H9 (cell line): ENCODE data around the gene ALG14. TPM values are rescaled to one million over a fixed set of nuclear protein-coding genes. Genes with fewer than 3 reads are reported as not detected.

ENCODE experiments used
- DNase-seq: peaks from one replicate; pipeline ENCODE4 v3.0.0-alpha.2; 2017
- H2AFZ ChIP-seq: one replicate; pipeline ENCODE4 v1.6.1; 2013; ENCODE audit warnings: mild to moderate bottlenecking, low read length, control low read depth, moderate library complexity
- H2AK5ac ChIP-seq: 2 replicates; pipeline ENCODE4 v1.6.1; 2013; ENCODE audit warnings: low read length, control low read depth, mixed read lengths; ENCODE audit not compliant: insufficient read length
- H2BK120ac ChIP-seq: one replicate; pipeline ENCODE4 v1.6.1; 2013; ENCODE audit warnings: low read depth, mild to moderate bottlenecking, low read length, control low read depth, inconsistent platforms; ENCODE audit not compliant: poor library complexity, severe bottlenecking
- H2BK12ac ChIP-seq: 2 replicates; pipeline ENCODE4 v1.6.1; 2013; ENCODE audit warnings: low read length, control low read depth, mixed read lengths, low read depth; ENCODE audit not compliant: insufficient read length
- H2BK15ac ChIP-seq: 2 replicates; pipeline ENCODE4 v1.6.1; 2013; ENCODE audit warnings: low read depth, low read length, control low read depth
- H2BK20ac ChIP-seq: one replicate; pipeline ENCODE4 v1.6.1; 2013; ENCODE audit warnings: low read depth, mild to moderate bottlenecking, low read length, control low read depth, inconsistent platforms; ENCODE audit not compliant: poor library complexity, severe bottlenecking
- H2BK5ac ChIP-seq: 2 replicates; pipeline ENCODE4 v1.6.1; 2013; ENCODE audit warnings: low read length, control low read depth, mixed read lengths; ENCODE audit not compliant: insufficient read length
- H3K14ac ChIP-seq: 2 replicates; pipeline ENCODE4 v1.6.1; 2013; ENCODE audit warnings: low read length, control low read depth; ENCODE audit not compliant: insufficient read depth
- H3K18ac ChIP-seq: 2 replicates; pipeline ENCODE4 v1.6.1; 2013; ENCODE audit warnings: low read depth, mild to moderate bottlenecking, mixed read lengths, low read length, control low read depth; ENCODE audit not compliant: insufficient read length
- H3K23ac ChIP-seq: 2 replicates; pipeline ENCODE4 v1.6.1; 2013; ENCODE audit warnings: low read length, control low read depth, mixed read lengths, low read depth; ENCODE audit not compliant: insufficient read length
- H3K23me2 ChIP-seq: 2 replicates; pipeline ENCODE4 v1.6.1; 2013; ENCODE audit warnings: low read depth, mild to moderate bottlenecking, mixed read lengths, low read length, control low read depth; ENCODE audit not compliant: insufficient read length, poor library complexity, severe bottlenecking
- H3K27ac ChIP-seq: 2 replicates; pipeline ENCODE4 v1.5.1; 2013; ENCODE audit warnings: low read length, control low read depth, mixed read lengths, low read depth; ENCODE audit not compliant: insufficient read length
- H3K27me3 ChIP-seq: 2 replicates; pipeline ENCODE4 v1.6.1; 2013; ENCODE audit warnings: low read length, control low read depth, inconsistent platforms; ENCODE audit not compliant: insufficient read depth
- H3K4ac ChIP-seq: 2 replicates; pipeline ENCODE4 v1.6.1; 2013; ENCODE audit warnings: low read depth, mild to moderate bottlenecking, control low read depth, inconsistent platforms, low read length, moderate library complexity
- H3K4me1 ChIP-seq: 2 replicates; pipeline ENCODE4 v1.6.1; 2013; ENCODE audit warnings: low read length, control low read depth, inconsistent platforms; ENCODE audit not compliant: insufficient read depth
- H3K4me2 ChIP-seq: 2 replicates; pipeline ENCODE4 v1.6.1; 2013; ENCODE audit warnings: low read length, control low read depth, mixed read lengths; ENCODE audit not compliant: insufficient read length, insufficient read depth
- H3K56ac ChIP-seq: 2 replicates; pipeline ENCODE4 v1.6.1; 2013; ENCODE audit warnings: low read depth, mild to moderate bottlenecking, mixed read lengths, low read length, control low read depth; ENCODE audit not compliant: insufficient read length
- H3K79me1 ChIP-seq: 2 replicates; pipeline ENCODE4 v1.6.1; 2013; ENCODE audit warnings: low read depth, mild to moderate bottlenecking, moderate library complexity, low read length, control low read depth, inconsistent platforms; ENCODE audit not compliant: insufficient read depth, poor library complexity, severe bottlenecking
- H3K79me2 ChIP-seq: 2 replicates; pipeline ENCODE4 v1.6.1; 2013; ENCODE audit warnings: low read length, control low read depth, inconsistent platforms; ENCODE audit not compliant: insufficient read depth
- H3K9ac ChIP-seq: 2 replicates; pipeline ENCODE4 v1.6.1; 2013; ENCODE audit warnings: low read length, control low read depth, mixed read lengths; ENCODE audit not compliant: insufficient read length; ENCODE audit errors: extremely low read depth
- H3K9me3 ChIP-seq: one replicate; pipeline ENCODE4 v1.6.1; 2013; ENCODE audit warnings: low read depth, low read length, inconsistent platforms; ENCODE audit not compliant: control insufficient read depth
- H3T11ph ChIP-seq: one replicate; pipeline ENCODE4 v1.6.1; 2013; ENCODE audit warnings: mild to moderate bottlenecking, low read length, control low read depth, inconsistent platforms
- H4K20me1 ChIP-seq: one replicate; pipeline ENCODE4 v1.6.1; 2013; ENCODE audit not compliant: control insufficient read depth, insufficient read length, insufficient read depth
- H4K5ac ChIP-seq: 2 replicates; pipeline ENCODE4 v1.6.1; 2013; ENCODE audit warnings: low read depth, mild to moderate bottlenecking, mixed read lengths, low read length, control low read depth; ENCODE audit not compliant: insufficient read length
- H4K8ac ChIP-seq: replicated peaks from 2 replicates; pipeline ENCODE4 v1.6.1; 2013; ENCODE audit warnings: low read length, control low read depth, mixed read lengths, low read depth; ENCODE audit not compliant: insufficient read length
- H4K91ac ChIP-seq: 2 replicates; pipeline ENCODE4 v1.6.1; 2013; ENCODE audit warnings: low read depth, mild to moderate bottlenecking, moderate library complexity, mixed read lengths, low read length, control low read depth; ENCODE audit not compliant: insufficient read length
- H3K27ac Mint-ChIP-seq, 3 experiments: 2 replicates in 2 of 3; 3 replicates in 1 of 3; pipeline ENCODE4 v1.8.0; 2020 to 2021; ENCODE audit warnings: mixed read lengths in 3 of 3, mild to moderate bottlenecking in 1 of 3, moderate library complexity in 1 of 3
- H3K27me3 Mint-ChIP-seq: 2 replicates; pipeline ENCODE4 v1.8.0; 2021; ENCODE audit warnings: low read depth, mild to moderate bottlenecking, moderate library complexity, mixed read lengths
- H3K36me3 Mint-ChIP-seq, 3 experiments: 2 replicates in 2 of 3; 3 replicates in 1 of 3; pipeline ENCODE4 v1.8.0; 2020 to 2021; ENCODE audit warnings: low read depth in 3 of 3, mixed read lengths in 3 of 3; ENCODE audit not compliant: insufficient read depth in 1 of 3
- H3K4me1 Mint-ChIP-seq, 2 experiments: 2 replicates each; pipeline ENCODE4 v1.8.0; 2020; ENCODE audit warnings: mixed read lengths in 2 of 2
- H3K4me3 Mint-ChIP-seq, 2 experiments: 2 replicates in 1 of 2; 3 replicates in 1 of 2; pipeline ENCODE4 v1.8.0; 2020 to 2021; ENCODE audit warnings: mild to moderate bottlenecking in 2 of 2, mixed read lengths in 2 of 2, moderate library complexity in 1 of 2
- H3K9me3 Mint-ChIP-seq, 2 experiments: 2 replicates in 1 of 2; 3 replicates in 1 of 2; pipeline ENCODE4 v1.8.0; 2020; ENCODE audit warnings: mild to moderate bottlenecking in 2 of 2, mixed read lengths in 2 of 2, moderate library complexity in 1 of 2
- WGBS: extraction: QIAGEN DNeasy Blood & Tissue Kit; methylation state at CpG from one replicate; pipeline ENCODE4 v1.1.7; 2013; ENCODE audit warnings: missing lambda C conversion rate, low lambda C conversion rate, mixed read lengths; ENCODE audit not compliant: insufficient read length; ENCODE audit errors: extremely low coverage; 5-methylcytosine and 5-hydroxymethylcytosine counted together
- total RNA-seq: library from RNA; stranded (reverse); gene quantifications from 2 replicates; pipeline ENCODE4 v1.2.1, GENCODE V29; 2021
- TF ChIP-seq, protein P1 (sequence below): fragments of 200-600 bp; sonication (generic); conservative IDR thresholded peaks from 3 replicates; pipeline ENCODE4 v1.8.0; 2021; ENCODE audit warnings: antibody characterized with exemption, mild to moderate bottlenecking

The ALG14 gene
- total RNA-seq, 1 experiment from 2014 or later = 2.5 TPM

DNA sequence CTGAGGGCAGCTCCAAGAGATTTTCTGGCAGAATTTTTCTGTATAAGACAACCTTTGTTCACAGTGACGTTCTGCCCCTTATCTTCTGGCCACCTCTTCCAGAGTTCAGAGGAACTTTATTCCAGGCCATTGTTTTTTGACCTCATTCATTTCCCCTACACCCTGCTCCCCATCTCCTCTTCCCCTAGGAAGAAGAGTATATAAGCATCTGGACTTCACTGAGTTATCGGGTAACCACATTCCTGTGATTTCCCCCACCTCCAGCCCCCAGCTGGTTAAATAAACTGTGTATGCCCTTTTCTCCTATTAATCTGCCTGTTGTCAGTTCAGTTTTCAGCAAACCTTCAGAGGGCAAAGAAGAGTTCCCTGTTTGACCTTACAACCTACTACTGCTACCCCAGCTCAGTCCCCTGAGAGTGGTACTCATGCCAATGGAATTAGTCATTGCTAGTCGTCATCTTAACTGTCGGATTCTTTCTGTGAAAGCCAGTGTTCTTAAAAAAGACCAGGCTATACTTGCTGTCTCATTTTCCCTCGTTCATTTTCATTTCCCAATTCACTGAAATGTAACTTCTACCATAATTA lies 14.3 kb upstream of the ALG14 start:
- no peak overlapping the region for H4K8ac ChIP-seq
- no peak overlapping the region for H3K4ac ChIP-seq
- no peak overlapping the region for H2AFZ ChIP-seq
- no peak overlapping the region for H2AK5ac ChIP-seq
- H3K27me3 Mint-ChIP-seq = no peaks in the 10 kb centered on the region; the same call in 1 of the 2 replicates
- H3K4me2 ChIP-seq = no peak overlapping the region
- no CpG with 5 or more reads among the region's 5 CpGs for WGBS
- H3K79me1 ChIP-seq = no peaks in the 10 kb centered on the region
- peaks cover 10% of the 10 kb centered on the region; the same call in 1 of the 2 replicates for H3K4me1 ChIP-seq
- peak; percentile 47 for DNase-seq
- H3T11ph ChIP-seq = no peak overlapping the region
- no peak overlapping the region for H2BK5ac ChIP-seq
- H3K18ac ChIP-seq = no peak overlapping the region
- H3K23ac ChIP-seq = no peak overlapping the region
- H3K9me3 ChIP-seq = no peaks in the 10 kb centered on the region
- H3K9me3 Mint-ChIP-seq = peaks cover 2 to 11% of the 10 kb centered on the region in 2 experiments; a peak in 4 of 5 replicates
- no peak overlapping the region; a peak in 1 of 7 replicates for H3K27ac Mint-ChIP-seq
- H2BK120ac ChIP-seq = no peak overlapping the region
- H2BK12ac ChIP-seq = no peak overlapping the region
- no peaks in the 10 kb centered on the region for H3K79me2 ChIP-seq
- no peak overlapping the region for H3K9ac ChIP-seq
- H3K36me3 Mint-ChIP-seq = peaks cover 0 to 11% (median 0%) of the 10 kb centered on the region in 3 experiments; a peak in 3 of 7 replicates
- no peak overlapping the region for H4K91ac ChIP-seq
- no peak overlapping the region for H3K14ac ChIP-seq
- TF ChIP-seq, protein P1, sequence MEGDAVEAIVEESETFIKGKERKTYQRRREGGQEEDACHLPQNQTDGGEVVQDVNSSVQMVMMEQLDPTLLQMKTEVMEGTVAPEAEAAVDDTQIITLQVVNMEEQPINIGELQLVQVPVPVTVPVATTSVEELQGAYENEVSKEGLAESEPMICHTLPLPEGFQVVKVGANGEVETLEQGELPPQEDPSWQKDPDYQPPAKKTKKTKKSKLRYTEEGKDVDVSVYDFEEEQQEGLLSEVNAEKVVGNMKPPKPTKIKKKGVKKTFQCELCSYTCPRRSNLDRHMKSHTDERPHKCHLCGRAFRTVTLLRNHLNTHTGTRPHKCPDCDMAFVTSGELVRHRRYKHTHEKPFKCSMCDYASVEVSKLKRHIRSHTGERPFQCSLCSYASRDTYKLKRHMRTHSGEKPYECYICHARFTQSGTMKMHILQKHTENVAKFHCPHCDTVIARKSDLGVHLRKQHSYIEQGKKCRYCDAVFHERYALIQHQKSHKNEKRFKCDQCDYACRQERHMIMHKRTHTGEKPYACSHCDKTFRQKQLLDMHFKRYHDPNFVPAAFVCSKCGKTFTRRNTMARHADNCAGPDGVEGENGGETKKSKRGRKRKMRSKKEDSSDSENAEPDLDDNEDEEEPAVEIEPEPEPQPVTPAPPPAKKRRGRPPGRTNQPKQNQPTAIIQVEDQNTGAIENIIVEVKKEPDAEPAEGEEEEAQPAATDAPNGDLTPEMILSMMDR = no peak
- H3K4me3 Mint-ChIP-seq = no peak overlapping the region
- no peak overlapping the region for H2BK15ac ChIP-seq
- H4K20me1 ChIP-seq = no peaks in the 10 kb centered on the region
- no peak overlapping the region for H3K56ac ChIP-seq
- H2BK20ac ChIP-seq = no peak overlapping the region
- no peak overlapping the region for H3K27ac ChIP-seq
- H4K5ac ChIP-seq = no peak overlapping the region
- H3K23me2 ChIP-seq = no peaks in the 10 kb centered on the region
- no peaks in the 10 kb centered on the region for H3K27me3 ChIP-seq
- H3K4me1 Mint-ChIP-seq = peaks cover 22 to 23% of the 10 kb centered on the region in 2 experiments
